SU-DHL-6 (cell line): ENCODE measurements around the gene PHF11.

ENCODE experiments used
- H2AFZ ChIP-seq: fragments of 200-600 bp; sonication (generic); 2 replicates; pipeline ENCODE4 v1.6.1; 2014; ENCODE audit warnings: low read depth, mild to moderate bottlenecking, moderate library complexity, mixed read lengths, antibody characterized with exemption, low read length; ENCODE audit not compliant: severe bottlenecking
- H3F3A ChIP-seq: fragments of 200-600 bp; shearing (Covaris generic); 2 replicates; pipeline ENCODE4 v1.6.0; 2016; ENCODE audit warnings: antibody characterized with exemption, mild to moderate bottlenecking; ENCODE audit not compliant: insufficient read depth
- H3K27ac ChIP-seq: fragments of 200-600 bp; sonication (generic); 2 replicates; pipeline ENCODE4 v1.5.1; 2016; ENCODE audit warnings: low read depth, mild to moderate bottlenecking, low read length, moderate library complexity, mixed read lengths
- H3K27me3 ChIP-seq: fragments of 200-600 bp; sonication (generic), shearing (Covaris generic); 2 replicates; pipeline ENCODE4 v1.6.0; 2014; ENCODE audit warnings: mild to moderate bottlenecking, low read length
- H3K36me3 ChIP-seq: fragments of 200-600 bp; sonication (generic); 2 replicates; pipeline ENCODE4 v1.6.1; 2014; ENCODE audit warnings: mild to moderate bottlenecking, low read length, mixed read lengths
- H3K4me2 ChIP-seq: fragments of 300-600, 200-600 bp; shearing (Covaris generic), sonication (generic); 2 replicates; pipeline ENCODE4 v1.6.0; 2014; ENCODE audit warnings: low read length, low read depth, mild to moderate bottlenecking; ENCODE audit not compliant: poor library complexity, severe bottlenecking
- H3K4me3 ChIP-seq: fragments of 200-600 bp; sonication (generic); 2 replicates; pipeline ENCODE4 v1.5.1; 2014; ENCODE audit warnings: antibody characterized with exemption, low read length, mild to moderate bottlenecking, mixed read lengths; ENCODE audit not compliant: insufficient read depth, poor library complexity, severe bottlenecking
- H3K79me2 ChIP-seq: fragments of 200-600 bp; sonication (generic); 2 replicates; pipeline ENCODE4 v1.6.1; 2014; ENCODE audit warnings: mild to moderate bottlenecking, low read length, moderate library complexity; ENCODE audit not compliant: insufficient read depth
- H3K9ac ChIP-seq: fragments of 200-600 bp; sonication (generic); 2 replicates; pipeline ENCODE4 v1.7.0; 2014; ENCODE audit warnings: mild to moderate bottlenecking, low read length
- H3K9me2 ChIP-seq: fragments of 200-600 bp; sonication (generic); replicated peaks from 2 replicates; pipeline ENCODE4 v1.6.1; 2014; ENCODE audit warnings: low read length; ENCODE audit not compliant: insufficient read depth
- H3K9me3 ChIP-seq: fragments of 200-600 bp; sonication (generic); 2 replicates; pipeline ENCODE4 v1.6.1; 2014; ENCODE audit warnings: low read length, mixed read lengths; ENCODE audit not compliant: insufficient read depth
- H4K20me1 ChIP-seq: fragments of 200-600 bp; sonication (generic); 2 replicates; pipeline ENCODE4 v1.6.1; 2014; ENCODE audit warnings: low read depth, mild to moderate bottlenecking, antibody characterized with exemption, low read length, moderate library complexity, mixed read lengths
- CTCF ChIP-seq: fragments of 200-600 bp; sonication (generic); IDR thresholded peaks from one replicate; pipeline ENCODE4 v1.5.1; 2017; ENCODE audit warnings: antibody characterized with exemption, mild to moderate bottlenecking, low read length, moderate library complexity; ENCODE audit not compliant: insufficient read depth, poor library complexity, severe bottlenecking
- EZH2phosphoT487 ChIP-seq: fragments of 200-600 bp; sonication (generic), shearing (Covaris generic); conservative IDR thresholded peaks from 2 replicates; pipeline ENCODE4 v1.6.1; 2018; ENCODE audit warnings: mild to moderate bottlenecking, antibody characterized with exemption, low read length, moderate library complexity, mixed read lengths

Gene PHF11

GRCh38 chr13:49466292-49466838 is 29.4 kb upstream of the PHF11 start:
- peaks cover 52% of the 10 kb centered on the region for H3K36me3 ChIP-seq
- TF ChIP-seq CTCF: no peak
- no peak for TF ChIP-seq EZH2phosphoT487
- H2AFZ ChIP-seq: no peak overlapping the region
- H3K9me3 ChIP-seq: no peaks in the 10 kb centered on the region
- H3K4me3 ChIP-seq: no peak overlapping the region
- H3K27ac ChIP-seq: no peak overlapping the region
- H3K79me2 ChIP-seq: no peaks in the 10 kb centered on the region
- H3K9me2 ChIP-seq: no peaks in the 10 kb centered on the region
- H3K4me2 ChIP-seq: no peak overlapping the region
- H3F3A ChIP-seq: peaks cover 6% of the 10 kb centered on the region; the same call in 1 of the 2 replicates
- H3K9ac ChIP-seq: no peak overlapping the region
- H3K27me3 ChIP-seq: no peaks in the 10 kb centered on the region
- no peaks in the 10 kb centered on the region for H4K20me1 ChIP-seq

GRCh38 chr13:49472186-49472585 is 23.6 kb upstream of the PHF11 start:
- peaks cover 6% of the 10 kb centered on the region; the same call in 1 of the 2 replicates for H3F3A ChIP-seq
- H3K9me3 ChIP-seq: no peaks in the 10 kb centered on the region
- no peak overlapping the region for H3K9ac ChIP-seq
- TF ChIP-seq CTCF (no peak), EZH2phosphoT487 (no peak)
- H3K79me2 ChIP-seq: no peaks in the 10 kb centered on the region
- H3K4me2 ChIP-seq: no peak overlapping the region
- no peak overlapping the region for H3K4me3 ChIP-seq
- no peaks in the 10 kb centered on the region for H4K20me1 ChIP-seq
- H3K27me3 ChIP-seq: no peaks in the 10 kb centered on the region
- peaks cover 44% of the 10 kb centered on the region; the same call in 1 of the 2 replicates for H3K36me3 ChIP-seq
- no peak overlapping the region for H2AFZ ChIP-seq
- H3K27ac ChIP-seq: no peak overlapping the region
- H3K9me2 ChIP-seq: no peaks in the 10 kb centered on the region

GRCh38 chr13:49476529-49476928 is 19.2 kb upstream of the PHF11 start:
- no peak overlapping the region for H3K4me2 ChIP-seq
- H3K27me3 ChIP-seq: no peaks in the 10 kb centered on the region
- H3K79me2 ChIP-seq: no peaks in the 10 kb centered on the region
- no peaks in the 10 kb centered on the region for H3F3A ChIP-seq
- no peak overlapping the region for H3K4me3 ChIP-seq
- H4K20me1 ChIP-seq: no peaks in the 10 kb centered on the region
- no peak overlapping the region for H3K9ac ChIP-seq
- TF ChIP-seq CTCF (no peak), EZH2phosphoT487 (no peak)
- H3K27ac ChIP-seq: no peak overlapping the region
- no peaks in the 10 kb centered on the region for H3K9me3 ChIP-seq
- H2AFZ ChIP-seq: no peak overlapping the region
- H3K9me2 ChIP-seq: no peaks in the 10 kb centered on the region
- peaks cover 53% of the 10 kb centered on the region; the same call in 1 of the 2 replicates for H3K36me3 ChIP-seq
